GM19455 (cell line): Measurements from ENCODE around the gene CDK14.

Source experiments
- ATAC-seq: cut with Tn5 transposase; IDR thresholded peaks from one replicate; pipeline ENCODE4 v1.9.1; 2021; ENCODE audit not compliant: unreplicated experiment

CDK14 gene

GRCh38 chr7:91239772-91240171 lies 643.7 kb downstream of the CDK14 start:
- ATAC-seq: no peak

- ATAC-seq: no peak
Measured at GRCh38 chr7:91240376-91240941, 644.3 kb downstream of the CDK14 start.

- ATAC-seq: no peak
Measured at GRCh38 chr7:91242097-91242844, 646.1 kb downstream of the CDK14 start.

GRCh38 chr7:91243591-91244301 lies 647.6 kb downstream of the CDK14 start:
- ATAC-seq: no peak

GRCh38 chr7:91247500-91247899 lies 651.4 kb downstream of the CDK14 start:
- no peak for ATAC-seq

GRCh38 chr7:91248996-91249395 lies 652.9 kb downstream of the CDK14 start:
- ATAC-seq: no peak

- no peak for ATAC-seq
Measured at GRCh38 chr7:91249506-91250233, 653.5 kb downstream of the CDK14 start.

GRCh38 chr7:91250706-91251105 lies 654.6 kb downstream of the CDK14 start:
- ATAC-seq: no peak

- ATAC-seq: no peak
Measured at GRCh38 chr7:91251877-91252276, 655.8 kb downstream of the CDK14 start.
